ENCODE results near the gene KIF1A. TPM values are rescaled to one million over a fixed set of nuclear protein-coding genes. Genes with fewer than 3 reads are reported as not detected.

KIF1A gene
- total and polyA plus RNA-seq, 10 of the 15 experiments (the other 5 are each of a cell fraction or from before 2014, with no cell fraction given), result 0.04 to 0.95 (median 0.06) TPM; not detected in 5

DNA sequence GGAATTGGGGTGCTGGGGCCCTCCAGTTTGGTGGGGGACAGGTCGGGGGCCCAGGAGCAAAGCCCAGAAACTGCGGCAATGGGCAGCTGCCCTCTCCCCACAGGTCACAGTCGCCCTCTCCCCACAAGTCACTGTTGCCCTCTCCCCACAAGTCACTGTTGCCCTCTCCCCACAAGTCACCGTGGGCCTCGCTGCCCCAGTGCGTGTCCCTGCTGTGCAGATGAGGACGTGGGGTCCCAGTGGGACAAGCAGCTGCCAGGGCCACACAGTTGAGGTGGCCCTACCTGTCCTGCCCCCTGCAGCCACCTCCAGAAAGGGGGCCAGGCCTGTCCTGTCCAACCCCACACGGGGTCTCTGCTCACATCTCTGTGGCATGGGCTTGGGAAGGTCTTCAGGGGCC, 35.7 kb upstream of the KIF1A start:
- H3K4me1 ChIP-seq (ENCODE audit: control insufficient read depth, insufficient read depth, low read length), result no peaks in the 10 kb centered on the region
- DNase-seq (ENCODE audit: low read depth, low spot score) (no peak), ATAC-seq (no peak), FAIRE-seq (no peak)
- H3K9me3 ChIP-seq (replicated peaks; ENCODE audit: control insufficient read depth, insufficient read depth, low read length), result peaks cover 1% of the 10 kb centered on the region; the same call in 1 of the 3 replicates
- no peaks in the 10 kb centered on the region for H3K79me2 ChIP-seq (ENCODE audit: control insufficient read depth, insufficient read depth, low read length)
- peaks cover 1 to 6% of the 10 kb centered on the region in 2 experiments; a peak in 2 of 4 replicates for H3K27me3 ChIP-seq (replicated peaks in 1 of 2; ENCODE audit: control insufficient read depth in 2 of 2, insufficient read depth in 2 of 2, low read length in 1 of 2)
- in situ Hi-C loops (cut with MboI) (loop anchor here (10.0 kb wide), 1 partner anchor 799 kb away; no protein-coding TSS in a partner anchor), intact Hi-C loops (cut with micrococcal nuclease; ENCODE audit: unreplicated experiment) (loop anchor here (10.0 kb wide), 1 partner anchor 359 kb away; no protein-coding TSS in a partner anchor)
- ChIA-PET CTCF (no interaction called here), SMC1A (ENCODE audit: uncharacterized antibody, unreplicated experiment) (no interaction called here), RAD21 (ENCODE audit: unreplicated experiment) (no interaction called here), POLR2A (no interaction called here)
- no peak overlapping the region for H3K27ac ChIP-seq (ENCODE audit: control insufficient read depth, insufficient read depth)
- no peaks in the 10 kb centered on the region for H3K36me3 ChIP-seq (ENCODE audit: control insufficient read depth in 2 of 2, insufficient read depth in 2 of 2, low read length in 1 of 2)
- H3K4me3 ChIP-seq, result no peak overlapping the region
- no TSS peak for BruUV-seq (replicated peaks)
- H3K9ac ChIP-seq (ENCODE audit: control insufficient read depth, insufficient read depth, low read length), result no peak overlapping the region
- 48% methylated on average over 8 of the region's 8 CpGs for WGBS (ENCODE audit: insufficient coverage, insufficient replicate concordance, low lambda C conversion rate, missing lambda C conversion rate)
- no peak overlapping the region for H2AFZ ChIP-seq (ENCODE audit: control insufficient read depth, low read depth, low read length)
- no peak overlapping the region for H3K4me2 ChIP-seq (ENCODE audit: control insufficient read depth, insufficient read depth)
- no peaks in the 10 kb centered on the region for H4K20me1 ChIP-seq (ENCODE audit: control insufficient read depth, insufficient read depth)
- no peak for TF ChIP-seq CBFB (IDR thresholded peaks at IDR 0.05; ENCODE audit: low read depth)
- no peak for TF ChIP-seq MXI1 (IDR thresholded peaks at IDR 0.05; ENCODE audit: low read depth, low read length)
- no peak for TF ChIP-seq CEBPB (IDR thresholded peaks at IDR 0.05; ENCODE audit: borderline replicate concordance in 1 of 2, low read depth in 2 of 2, low read length in 2 of 2)
- TF ChIP-seq HDAC2 (IDR thresholded peaks at IDR 0.05), result no peak
- TF ChIP-seq ESRRA (IDR thresholded peaks at IDR 0.05; ENCODE audit: low read length), result no peak
- no peak for TF ChIP-seq RAD51 (IDR thresholded peaks at IDR 0.05)
- TF ChIP-seq, protein P1, sequence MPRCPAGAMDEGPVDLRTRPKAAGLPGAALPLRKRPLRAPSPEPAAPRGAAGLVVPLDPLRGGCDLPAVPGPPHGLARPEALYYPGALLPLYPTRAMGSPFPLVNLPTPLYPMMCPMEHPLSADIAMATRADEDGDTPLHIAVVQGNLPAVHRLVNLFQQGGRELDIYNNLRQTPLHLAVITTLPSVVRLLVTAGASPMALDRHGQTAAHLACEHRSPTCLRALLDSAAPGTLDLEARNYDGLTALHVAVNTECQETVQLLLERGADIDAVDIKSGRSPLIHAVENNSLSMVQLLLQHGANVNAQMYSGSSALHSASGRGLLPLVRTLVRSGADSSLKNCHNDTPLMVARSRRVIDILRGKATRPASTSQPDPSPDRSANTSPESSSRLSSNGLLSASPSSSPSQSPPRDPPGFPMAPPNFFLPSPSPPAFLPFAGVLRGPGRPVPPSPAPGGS (IDR thresholded peaks at IDR 0.05; ENCODE audit: borderline replicate concordance, insufficient read depth, low read depth, low read length, poor library complexity, severe bottlenecking), result no peak
- TF ChIP-seq RCOR1 (conservative IDR thresholded peaks at IDR 0.05; ENCODE audit: low read depth, low read length), result no peak
- TF ChIP-seq SRF (IDR thresholded peaks at IDR 0.05; ENCODE audit: low read depth in 2 of 2, low read length in 2 of 2), result no peak
- TF ChIP-seq, protein P2, sequence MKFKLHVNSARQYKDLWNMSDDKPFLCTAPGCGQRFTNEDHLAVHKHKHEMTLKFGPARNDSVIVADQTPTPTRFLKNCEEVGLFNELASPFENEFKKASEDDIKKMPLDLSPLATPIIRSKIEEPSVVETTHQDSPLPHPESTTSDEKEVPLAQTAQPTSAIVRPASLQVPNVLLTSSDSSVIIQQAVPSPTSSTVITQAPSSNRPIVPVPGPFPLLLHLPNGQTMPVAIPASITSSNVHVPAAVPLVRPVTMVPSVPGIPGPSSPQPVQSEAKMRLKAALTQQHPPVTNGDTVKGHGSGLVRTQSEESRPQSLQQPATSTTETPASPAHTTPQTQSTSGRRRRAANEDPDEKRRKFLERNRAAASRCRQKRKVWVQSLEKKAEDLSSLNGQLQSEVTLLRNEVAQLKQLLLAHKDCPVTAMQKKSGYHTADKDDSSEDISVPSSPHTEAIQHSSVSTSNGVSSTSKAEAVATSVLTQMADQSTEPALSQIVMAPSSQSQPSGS (IDR thresholded peaks at IDR 0.05; ENCODE audit: low read length), result no peak
- no peak for TF ChIP-seq MEF2A (IDR thresholded peaks at IDR 0.05; ENCODE audit: insufficient read depth, low read depth, low read length)
- no peak for TF ChIP-seq ZNF24 (IDR thresholded peaks at IDR 0.05)
- TF ChIP-seq, protein P3, sequence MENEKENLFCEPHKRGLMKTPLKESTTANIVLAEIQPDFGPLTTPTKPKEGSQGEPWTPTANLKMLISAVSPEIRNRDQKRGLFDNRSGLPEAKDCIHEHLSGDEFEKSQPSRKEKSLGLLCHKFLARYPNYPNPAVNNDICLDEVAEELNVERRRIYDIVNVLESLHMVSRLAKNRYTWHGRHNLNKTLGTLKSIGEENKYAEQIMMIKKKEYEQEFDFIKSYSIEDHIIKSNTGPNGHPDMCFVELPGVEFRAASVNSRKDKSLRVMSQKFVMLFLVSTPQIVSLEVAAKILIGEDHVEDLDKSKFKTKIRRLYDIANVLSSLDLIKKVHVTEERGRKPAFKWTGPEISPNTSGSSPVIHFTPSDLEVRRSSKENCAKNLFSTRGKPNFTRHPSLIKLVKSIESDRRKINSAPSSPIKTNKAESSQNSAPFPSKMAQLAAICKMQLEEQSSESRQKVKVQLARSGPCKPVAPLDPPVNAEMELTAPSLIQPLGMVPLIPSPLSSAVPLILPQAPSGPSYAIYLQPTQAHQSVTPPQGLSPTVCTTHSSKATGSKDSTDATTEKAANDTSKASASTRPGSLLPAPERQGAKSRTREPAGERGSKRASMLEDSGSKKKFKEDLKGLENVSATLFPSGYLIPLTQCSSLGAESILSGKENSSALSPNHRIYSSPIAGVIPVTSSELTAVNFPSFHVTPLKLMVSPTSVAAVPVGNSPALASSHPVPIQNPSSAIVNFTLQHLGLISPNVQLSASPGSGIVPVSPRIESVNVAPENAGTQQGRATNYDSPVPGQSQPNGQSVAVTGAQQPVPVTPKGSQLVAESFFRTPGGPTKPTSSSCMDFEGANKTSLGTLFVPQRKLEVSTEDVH (IDR thresholded peaks at IDR 0.05; ENCODE audit: low read depth, partially characterized antibody), result no peak
- TF ChIP-seq, protein P4, sequence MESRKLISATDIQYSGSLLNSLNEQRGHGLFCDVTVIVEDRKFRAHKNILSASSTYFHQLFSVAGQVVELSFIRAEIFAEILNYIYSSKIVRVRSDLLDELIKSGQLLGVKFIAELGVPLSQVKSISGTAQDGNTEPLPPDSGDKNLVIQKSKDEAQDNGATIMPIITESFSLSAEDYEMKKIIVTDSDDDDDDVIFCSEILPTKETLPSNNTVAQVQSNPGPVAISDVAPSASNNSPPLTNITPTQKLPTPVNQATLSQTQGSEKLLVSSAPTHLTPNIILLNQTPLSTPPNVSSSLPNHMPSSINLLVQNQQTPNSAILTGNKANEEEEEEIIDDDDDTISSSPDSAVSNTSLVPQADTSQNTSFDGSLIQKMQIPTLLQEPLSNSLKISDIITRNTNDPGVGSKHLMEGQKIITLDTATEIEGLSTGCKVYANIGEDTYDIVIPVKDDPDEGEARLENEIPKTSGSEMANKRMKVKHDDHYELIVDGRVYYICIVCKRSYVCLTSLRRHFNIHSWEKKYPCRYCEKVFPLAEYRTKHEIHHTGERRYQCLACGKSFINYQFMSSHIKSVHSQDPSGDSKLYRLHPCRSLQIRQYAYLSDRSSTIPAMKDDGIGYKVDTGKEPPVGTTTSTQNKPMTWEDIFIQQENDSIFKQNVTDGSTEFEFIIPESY (IDR thresholded peaks at IDR 0.05), result no peak
- TF ChIP-seq POLR2A (IDR thresholded peaks at IDR 0.05; ENCODE audit: low read depth, low read length), result no peak
- no peak for TF ChIP-seq NFYB (IDR thresholded peaks at IDR 0.05; ENCODE audit: insufficient read depth, low read depth, low read length)
- TF ChIP-seq EZH2 (IDR thresholded peaks at IDR 0.05; ENCODE audit: borderline replicate concordance, control insufficient read depth, low read depth, low read length), result no peak
